GM23248 (cell line): ENCODE measurements around the gene DMBX1.

Experiments used
- EZH2 ChIP-seq: fragments of 200-600 bp; sonication (generic); IDR thresholded peaks from 2 replicates; pipeline ENCODE4 v1.6.1; 2018; ENCODE audit warnings: antibody characterized with exemption, mild to moderate bottlenecking; ENCODE audit not compliant: insufficient read depth, poor library complexity, severe bottlenecking
- EZH2phosphoT487 ChIP-seq: fragments of 200-600 bp; sonication (generic); IDR thresholded peaks from 2 replicates; pipeline ENCODE4 v1.6.1; 2018; ENCODE audit warnings: antibody characterized with exemption, moderate library complexity, mild to moderate bottlenecking, low read depth; ENCODE audit not compliant: insufficient read depth

DNA sequence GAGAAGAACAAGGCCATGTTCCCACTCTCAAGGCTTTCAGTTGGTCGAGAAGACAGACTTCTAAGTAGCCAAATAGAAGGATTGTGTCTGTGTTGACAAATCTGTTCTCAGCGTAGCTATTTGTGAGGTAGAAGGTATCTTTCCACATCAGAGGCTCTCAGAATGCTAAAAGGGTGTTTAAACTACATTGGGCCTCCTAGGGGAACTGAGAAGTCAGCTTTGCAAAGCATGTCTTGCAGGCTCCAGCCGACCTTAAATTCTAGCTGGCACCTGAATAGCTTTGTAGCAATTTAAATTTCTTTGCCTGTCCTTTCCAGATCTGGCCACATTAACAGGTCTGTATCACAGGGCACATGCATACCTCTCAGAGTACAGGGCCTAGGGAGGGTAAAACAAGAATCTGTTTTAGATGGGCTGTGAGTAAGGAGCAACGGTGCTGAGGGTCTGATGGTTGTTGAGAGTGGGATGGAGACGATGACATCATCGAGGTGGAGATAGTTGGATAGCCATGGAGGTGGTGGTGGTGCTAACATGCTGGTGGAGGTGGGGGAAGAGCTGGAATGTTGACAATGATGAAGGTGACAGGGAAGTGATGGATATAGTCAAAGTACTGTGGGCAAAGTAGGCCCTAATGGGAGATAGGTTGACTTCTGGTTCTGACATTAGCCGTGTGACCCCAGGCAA, 17.0 kb upstream of the DMBX1 start:
- no peak for TF ChIP-seq EZH2
- TF ChIP-seq EZH2phosphoT487 = no peak
